ENCODE results near the gene LKAAEAR1.

DNA sequence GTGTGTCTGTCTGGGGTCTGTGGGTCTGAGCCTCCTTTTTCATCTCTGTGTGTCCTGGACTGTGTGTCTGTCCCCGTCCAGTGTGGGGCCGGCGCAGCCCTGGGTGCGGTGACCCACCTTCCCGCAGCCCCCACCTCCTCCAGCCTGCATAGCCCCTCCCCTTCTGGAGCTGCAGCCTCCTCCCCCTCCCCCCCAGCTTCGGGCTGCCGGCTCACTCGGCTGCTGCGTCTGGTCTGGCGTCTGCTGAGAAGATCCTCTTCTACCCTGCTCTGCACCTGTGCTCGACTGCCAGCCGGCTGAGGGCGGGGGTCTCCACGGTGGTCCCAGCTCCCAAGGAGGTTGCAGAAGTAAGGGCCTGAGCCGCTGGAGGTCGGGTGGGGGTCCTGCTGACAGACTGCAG, 7.6 kb upstream of the LKAAEAR1 start:
- TF ChIP-seq, protein P1, sequence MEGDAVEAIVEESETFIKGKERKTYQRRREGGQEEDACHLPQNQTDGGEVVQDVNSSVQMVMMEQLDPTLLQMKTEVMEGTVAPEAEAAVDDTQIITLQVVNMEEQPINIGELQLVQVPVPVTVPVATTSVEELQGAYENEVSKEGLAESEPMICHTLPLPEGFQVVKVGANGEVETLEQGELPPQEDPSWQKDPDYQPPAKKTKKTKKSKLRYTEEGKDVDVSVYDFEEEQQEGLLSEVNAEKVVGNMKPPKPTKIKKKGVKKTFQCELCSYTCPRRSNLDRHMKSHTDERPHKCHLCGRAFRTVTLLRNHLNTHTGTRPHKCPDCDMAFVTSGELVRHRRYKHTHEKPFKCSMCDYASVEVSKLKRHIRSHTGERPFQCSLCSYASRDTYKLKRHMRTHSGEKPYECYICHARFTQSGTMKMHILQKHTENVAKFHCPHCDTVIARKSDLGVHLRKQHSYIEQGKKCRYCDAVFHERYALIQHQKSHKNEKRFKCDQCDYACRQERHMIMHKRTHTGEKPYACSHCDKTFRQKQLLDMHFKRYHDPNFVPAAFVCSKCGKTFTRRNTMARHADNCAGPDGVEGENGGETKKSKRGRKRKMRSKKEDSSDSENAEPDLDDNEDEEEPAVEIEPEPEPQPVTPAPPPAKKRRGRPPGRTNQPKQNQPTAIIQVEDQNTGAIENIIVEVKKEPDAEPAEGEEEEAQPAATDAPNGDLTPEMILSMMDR (IDR thresholded peaks at IDR 0.05): no peak
- no peak for TF ChIP-seq POLR2A (IDR thresholded peaks at IDR 0.05)

Measured in body of pancreas (tissue), 4 donors.